K562 (cell line): ENCODE results near the gene MYBPHL. TPM values are rescaled to one million over a fixed set of nuclear protein-coding genes. Genes with fewer than 3 reads are reported as not detected.

Source experiments
- ARNT ChIP-seq, 2 experiments: fragments of 450-650 bp; IDR thresholded peaks; 2 replicates each; pipeline ENCODE4 v1.6.1; 2016; ENCODE audit warnings: mild to moderate bottlenecking in 1 of 2
- CCAR2 ChIP-seq: fragments of 200-400 bp; formaldehyde crosslinking; IDR thresholded peaks from 2 replicates; pipeline ENCODE4 v1.6.1; 2017; ENCODE audit warnings: mild to moderate bottlenecking, low read depth, low read length
- EHMT2 ChIP-seq: fragments of 450-650 bp; IDR thresholded peaks from 2 replicates; pipeline ENCODE4 v1.6.1; 2018; ENCODE audit warnings: antibody characterized with exemption
- ETS1 ChIP-seq: conservative IDR thresholded peaks from 2 replicates; pipeline ENCODE4 v1.6.1; 2011; ENCODE audit warnings: low read depth, mild to moderate bottlenecking, low read length; ENCODE audit not compliant: control insufficient read depth
- FOXA1 ChIP-seq: fragments of 450-650 bp; IDR thresholded peaks from 2 replicates; pipeline ENCODE4 v1.6.1; 2016; ENCODE audit warnings: mild to moderate bottlenecking, borderline replicate concordance
- NR4A1 ChIP-seq, 2 experiments: fragments of 250-450 bp in 1 of 2; fragments of 450-650 bp in 1 of 2; sonication (Bioruptor Pico) in 1 of 2; IDR thresholded peaks; 2 replicates each; pipeline versions ENCODE4 v1.4.0 to v1.6.1; 2016 to 2020; ENCODE audit warnings: mild to moderate bottlenecking in 2 of 2, missing compliant biosample characterization in 1 of 2, missing genetic modification characterization in 1 of 2, moderate library complexity in 1 of 2
- SIN3A ChIP-seq, 2 experiments: fragments of 150-350 bp in 1 of 2; IDR thresholded peaks; 2 replicates each; pipeline ENCODE4 v1.6.1; 2011 to 2016; ENCODE audit warnings: borderline replicate concordance in 2 of 2, low read depth in 2 of 2, low read length in 2 of 2, mild to moderate bottlenecking in 2 of 2, moderate library complexity in 2 of 2; ENCODE audit not compliant: control insufficient read depth in 1 of 2
- SMARCE1 ChIP-seq: fragments of 450-650 bp; IDR thresholded peaks from 2 replicates; pipeline ENCODE4 v1.7.1; 2016; ENCODE audit warnings: mild to moderate bottlenecking
- SREBF1 ChIP-seq: fragments of 150-350 bp; IDR thresholded peaks from 2 replicates; pipeline ENCODE4 v1.6.1; 2014; ENCODE audit warnings: antibody characterized with exemption, low read depth, low read length, borderline replicate concordance
- TARDBP ChIP-seq: fragments of 450-650 bp; IDR thresholded peaks from 2 replicates; pipeline ENCODE4 v1.6.1; 2016
- ZNF398 ChIP-seq: fragments of 250-450 bp; sonication (Bioruptor Pico); IDR thresholded peaks from 2 replicates; pipeline ENCODE4 v1.8.0; 2021; ENCODE audit warnings: moderate library complexity, mild to moderate bottlenecking, inconsistent platforms
- polyA plus RNA-seq, 8 experiments: library from polyadenylated mRNA; depleted of rRNA in 4 of 8; stranded (reverse) in 5 of 8; unstranded in 3 of 8; fragments of >200 nt; fragmentation: Nextera tagmentation in 2 of 8; fragmentation: Illumina TruSeq in 1 of 8; extraction: Ambion mirVana in 2 of 8; extraction: Trizol in 1 of 8; gene quantifications; 2 replicates each; pipeline versions ENCODE4 v1.2.1 to v1.2.3, GENCODE V29; 2011 to 2014; ENCODE audit warnings: inconsistent platforms in 1 of 8, missing spikeins in 1 of 8
- total RNA-seq, 7 experiments: library from RNA; depleted of rRNA in 6 of 7; stranded (reverse); fragments of >200 nt in 6 of 7; fragmentation: Illumina TruSeq in 2 of 7; extraction: Trizol in 2 of 7; gene quantifications; 2 replicates each; pipeline versions ENCODE4 v1.2.1 to v1.2.3, GENCODE V29; 2011 to 2021; ENCODE audit warnings: low replicate concordance in 1 of 7
- TF ChIP-seq, protein P1 (sequence below), 2 experiments: IDR thresholded peaks; 2 replicates each; pipeline ENCODE4 v1.6.1; 2011; ENCODE audit warnings: borderline replicate concordance in 1 of 2, control low read depth in 1 of 2, low read depth in 1 of 2, low read length in 1 of 2, mild to moderate bottlenecking in 1 of 2, mixed read lengths in 1 of 2, moderate library complexity in 1 of 2; ENCODE audit not compliant: insufficient read depth in 1 of 2, insufficient read length in 1 of 2, poor library complexity in 1 of 2, severe bottlenecking in 1 of 2; ENCODE audit errors: extremely low read depth in 1 of 2
- TF ChIP-seq, protein P2 (sequence below): sonication (generic); formaldehyde crosslinking; IDR thresholded peaks from 2 replicates; pipeline ENCODE4 v1.8.1; 2023; ENCODE audit warnings: missing genetic modification reagents, mild to moderate bottlenecking, borderline replicate concordance

Gene MYBPHL
- total and polyA plus RNA-seq, 9 of the 15 experiments (the other 6 are each of a cell fraction or from before 2014, with no cell fraction given) = 0.20 to 1.9 (median 0.33) TPM

DNA sequence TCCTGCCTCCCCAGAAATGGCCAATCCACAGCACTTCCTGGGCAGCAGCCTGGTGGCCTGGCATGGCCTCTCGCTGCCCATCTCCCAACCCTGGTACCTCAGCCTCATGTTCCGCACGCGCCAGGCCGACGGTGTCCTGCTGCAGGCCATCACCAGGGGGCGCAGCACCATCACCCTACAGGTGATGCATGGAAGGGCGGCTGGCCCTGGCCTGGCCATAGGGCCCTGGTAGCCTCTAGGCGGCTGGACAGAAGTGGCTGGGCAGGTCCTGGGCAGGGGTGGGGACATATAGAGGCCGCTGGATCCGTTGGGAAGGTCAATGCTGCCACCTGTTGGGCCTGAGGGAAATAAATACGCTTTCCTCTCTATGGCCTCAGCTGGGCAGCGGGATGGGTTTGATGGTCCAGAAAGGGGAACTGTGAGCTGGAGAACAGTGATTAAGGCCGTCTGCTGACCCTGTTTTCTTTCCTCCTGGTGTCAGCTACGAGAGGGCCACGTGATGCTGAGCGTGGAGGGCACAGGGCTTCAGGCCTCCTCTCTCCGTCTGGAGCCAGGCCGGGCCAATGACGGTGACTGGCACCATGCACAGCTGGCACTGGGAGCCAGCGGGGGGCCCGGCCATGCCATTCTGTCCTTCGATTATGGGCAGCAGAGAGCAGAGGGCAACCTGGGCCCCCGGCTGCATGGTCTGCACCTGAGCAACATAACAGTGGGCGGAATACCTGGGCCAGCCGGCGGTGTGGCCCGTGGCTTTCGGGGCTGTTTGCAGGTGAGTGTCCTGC is 43.0 kb downstream of the MYBPHL start (continued):
- TF ChIP-seq FOXA1 (no peak), SIN3A (IDR thresholded peaks at IDR 0.05; ENCODE audit: borderline replicate concordance in 2 of 2, control insufficient read depth in 1 of 2, low read depth in 2 of 2, low read length in 2 of 2) (peak in 1 of 2 experiments; percentile 42; a peak in 1 of 4 replicates), ARNT (IDR thresholded peaks at IDR 0.05) (peak in 1 of 2 experiments; percentile 18; a peak in 1 of 4 replicates), ETS1 (peak; percentile 18; the same call in 1 of the 2 replicates), NR4A1 (CRISPR knock-in tag; IDR thresholded peaks at IDR 0.05) (no peak), NR4A1 (tag; IDR thresholded peaks at IDR 0.05) (no peak), CCAR2 (no peak), EHMT2 (peak; percentile 31; the same call in 1 of the 2 replicates), SREBF1 (no peak), ZNF398 (CRISPR knock-in tag) (no peak), SMARCE1 (no peak), TARDBP (peak; percentile 86)
- TF ChIP-seq, protein P1, sequence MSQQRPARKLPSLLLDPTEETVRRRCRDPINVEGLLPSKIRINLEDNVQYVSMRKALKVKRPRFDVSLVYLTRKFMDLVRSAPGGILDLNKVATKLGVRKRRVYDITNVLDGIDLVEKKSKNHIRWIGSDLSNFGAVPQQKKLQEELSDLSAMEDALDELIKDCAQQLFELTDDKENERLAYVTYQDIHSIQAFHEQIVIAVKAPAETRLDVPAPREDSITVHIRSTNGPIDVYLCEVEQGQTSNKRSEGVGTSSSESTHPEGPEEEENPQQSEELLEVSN (IDR thresholded peaks at IDR 0.05; ENCODE audit: borderline replicate concordance in 1 of 2, extremely low read depth in 1 of 2, insufficient read depth in 1 of 2, insufficient read length in 1 of 2, low read depth in 1 of 2, low read length in 1 of 2, poor library complexity in 1 of 2, severe bottlenecking in 1 of 2) = peak; percentile 69 to 86
- TF ChIP-seq, protein P2, sequence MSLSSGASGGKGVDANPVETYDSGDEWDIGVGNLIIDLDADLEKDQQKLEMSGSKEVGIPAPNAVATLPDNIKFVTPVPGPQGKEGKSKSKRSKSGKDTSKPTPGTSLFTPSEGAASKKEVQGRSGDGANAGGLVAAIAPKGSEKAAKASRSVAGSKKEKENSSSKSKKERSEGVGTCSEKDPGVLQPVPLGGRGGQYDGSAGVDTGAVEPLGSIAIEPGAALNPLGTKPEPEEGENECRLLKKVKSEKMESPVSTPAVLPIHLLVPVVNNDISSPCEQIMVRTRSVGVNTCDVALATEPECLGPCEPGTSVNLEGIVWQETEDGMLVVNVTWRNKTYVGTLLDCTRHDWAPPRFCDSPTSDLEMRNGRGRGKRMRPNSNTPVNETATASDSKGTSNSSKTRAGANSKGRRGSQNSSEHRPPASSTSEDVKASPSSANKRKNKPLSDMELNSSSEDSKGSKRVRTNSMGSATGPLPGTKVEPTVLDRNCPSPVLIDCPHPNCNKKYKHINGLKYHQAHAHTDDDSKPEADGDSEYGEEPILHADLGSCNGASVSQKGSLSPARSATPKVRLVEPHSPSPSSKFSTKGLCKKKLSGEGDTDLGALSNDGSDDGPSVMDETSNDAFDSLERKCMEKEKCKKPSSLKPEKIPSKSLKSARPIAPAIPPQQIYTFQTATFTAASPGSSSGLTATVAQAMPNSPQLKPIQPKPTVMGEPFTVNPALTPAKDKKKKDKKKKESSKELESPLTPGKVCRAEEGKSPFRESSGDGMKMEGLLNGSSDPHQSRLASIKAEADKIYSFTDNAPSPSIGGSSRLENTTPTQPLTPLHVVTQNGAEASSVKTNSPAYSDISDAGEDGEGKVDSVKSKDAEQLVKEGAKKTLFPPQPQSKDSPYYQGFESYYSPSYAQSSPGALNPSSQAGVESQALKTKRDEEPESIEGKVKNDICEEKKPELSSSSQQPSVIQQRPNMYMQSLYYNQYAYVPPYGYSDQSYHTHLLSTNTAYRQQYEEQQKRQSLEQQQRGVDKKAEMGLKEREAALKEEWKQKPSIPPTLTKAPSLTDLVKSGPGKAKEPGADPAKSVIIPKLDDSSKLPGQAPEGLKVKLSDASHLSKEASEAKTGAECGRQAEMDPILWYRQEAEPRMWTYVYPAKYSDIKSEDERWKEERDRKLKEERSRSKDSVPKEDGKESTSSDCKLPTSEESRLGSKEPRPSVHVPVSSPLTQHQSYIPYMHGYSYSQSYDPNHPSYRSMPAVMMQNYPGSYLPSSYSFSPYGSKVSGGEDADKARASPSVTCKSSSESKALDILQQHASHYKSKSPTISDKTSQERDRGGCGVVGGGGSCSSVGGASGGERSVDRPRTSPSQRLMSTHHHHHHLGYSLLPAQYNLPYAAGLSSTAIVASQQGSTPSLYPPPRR (CRISPR knock-in tag) = peak; percentile 85; the same call in 1 of the 2 replicates
